Activated CD4-positive, alpha-beta T cell treated with anti-CD3 and anti-CD28 coated beads, Interleukin-2, amount 50 U/mL, for 24 hours (primary cell): Measurements from ENCODE around the gene NFASC.

ENCODE experiments used
- DNase-seq, 2 donors: peaks; one replicate each; pipeline ENCODE4 v3.0.0-alpha.2; 2020; ENCODE audit warnings: low read depth in 1 of 2, low spot score in 1 of 2

NFASC gene

DNA sequence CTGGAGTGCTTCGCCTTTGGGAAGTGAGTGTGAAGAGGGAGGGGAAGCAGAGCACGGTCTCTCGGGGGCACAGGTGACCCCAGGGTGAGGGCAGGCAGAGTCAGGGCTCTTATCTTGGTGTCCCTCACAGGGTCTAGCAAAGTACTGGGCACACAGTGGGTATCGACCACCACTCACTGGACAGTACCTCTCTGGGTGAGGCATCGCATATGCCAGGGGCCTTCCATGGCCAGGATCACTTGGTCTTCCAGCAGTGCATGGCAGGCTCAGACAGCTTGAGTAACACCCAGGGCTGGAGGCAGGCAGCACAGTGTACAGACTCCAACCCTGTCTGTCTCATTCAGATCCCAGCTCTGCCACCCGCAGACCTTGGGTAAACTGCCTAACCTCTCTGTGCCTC is 189.0 kb downstream of the NFASC start:
- no peak for DNase-seq

DNA sequence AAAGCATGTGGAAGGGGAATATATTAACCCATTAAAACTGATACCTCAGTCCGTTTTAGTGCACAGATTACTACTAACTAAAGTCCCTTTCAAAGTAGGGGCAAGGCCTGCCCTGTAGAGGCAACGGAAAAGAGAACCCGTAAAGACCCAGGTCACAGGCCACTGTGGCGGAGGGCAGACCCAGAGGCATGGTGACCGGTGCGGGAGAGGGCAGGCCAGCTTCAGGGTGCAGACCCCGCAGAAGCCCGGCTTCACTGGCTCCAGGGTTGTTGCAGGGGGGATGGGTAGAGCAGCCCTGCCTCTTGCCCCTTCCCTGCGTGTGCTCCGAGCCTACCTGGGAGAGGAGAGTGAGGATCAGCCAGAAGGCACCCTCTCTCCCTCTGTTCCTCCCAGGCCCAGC is 190.1 kb downstream of the NFASC start:
- DNase-seq, result no peak

DNA sequence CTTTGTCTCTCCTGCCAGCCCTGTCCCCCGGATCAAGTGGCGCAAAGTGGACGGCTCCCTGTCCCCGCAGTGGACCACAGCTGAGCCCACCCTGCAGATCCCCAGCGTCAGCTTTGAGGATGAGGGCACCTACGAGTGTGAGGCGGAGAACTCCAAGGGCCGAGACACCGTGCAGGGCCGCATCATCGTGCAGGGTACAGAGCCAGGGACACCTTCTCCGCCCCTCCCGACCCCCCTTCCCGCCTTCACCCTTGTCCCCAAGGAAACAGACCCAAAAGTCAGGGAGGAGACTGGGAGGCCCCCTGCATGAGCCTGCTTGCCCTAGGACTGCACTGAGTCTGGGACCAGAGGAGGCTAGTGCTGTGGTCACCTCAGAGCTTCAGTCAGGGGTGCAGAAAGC is 190.6 kb downstream of the NFASC start:
- no peak for DNase-seq

- DNase-seq, result peak; percentile 43 to 50
These were observed 191.0 kb downstream of the NFASC start for GRCh38 chr1:205061665-205062069.

- no peak for DNase-seq
These were observed 191.7 kb downstream of the NFASC start for GRCh38 chr1:205062319-205062718.

- DNase-seq, result no peak
These were observed 192.2 kb downstream of the NFASC start for GRCh38 chr1:205062895-205063294.

DNA sequence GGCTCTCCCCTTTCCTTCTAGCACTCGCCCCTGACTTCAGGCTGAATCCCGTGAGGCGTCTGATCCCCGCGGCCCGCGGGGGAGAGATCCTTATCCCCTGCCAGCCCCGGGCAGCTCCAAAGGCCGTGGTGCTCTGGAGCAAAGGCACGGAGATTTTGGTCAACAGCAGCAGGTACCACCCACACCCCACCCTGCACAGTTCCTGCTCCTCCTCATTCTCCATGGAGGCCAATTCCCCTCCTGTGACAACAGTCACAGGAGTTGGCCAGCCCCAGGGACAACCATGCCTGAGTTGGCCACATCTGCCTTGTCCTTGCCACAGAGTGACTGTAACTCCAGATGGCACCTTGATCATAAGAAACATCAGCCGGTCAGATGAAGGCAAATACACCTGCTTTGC is 193.6 kb downstream of the NFASC start:
- DNase-seq, result no peak

- DNase-seq, result no peak
These were observed 194.2 kb downstream of the NFASC start for GRCh38 chr1:205064741-205065316.

DNA sequence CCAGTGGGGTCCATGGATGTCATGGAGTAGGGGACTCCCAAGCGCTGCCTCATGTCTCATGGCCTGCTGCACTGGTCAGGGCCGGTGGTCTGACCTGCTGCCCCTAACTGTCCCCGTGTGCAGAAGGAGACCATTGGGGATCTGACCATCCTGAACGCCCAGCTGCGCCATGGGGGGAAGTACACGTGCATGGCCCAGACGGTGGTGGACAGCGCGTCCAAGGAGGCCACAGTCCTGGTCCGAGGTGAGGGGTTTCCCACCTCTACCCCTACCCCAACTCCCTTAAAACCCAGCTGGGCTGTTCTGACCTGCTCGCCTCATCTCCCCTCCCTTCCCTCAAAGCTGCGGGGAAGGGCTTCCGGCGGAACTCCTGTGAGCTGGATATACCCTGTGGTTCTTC is 195.0 kb downstream of the NFASC start:
- no peak for DNase-seq

DNA sequence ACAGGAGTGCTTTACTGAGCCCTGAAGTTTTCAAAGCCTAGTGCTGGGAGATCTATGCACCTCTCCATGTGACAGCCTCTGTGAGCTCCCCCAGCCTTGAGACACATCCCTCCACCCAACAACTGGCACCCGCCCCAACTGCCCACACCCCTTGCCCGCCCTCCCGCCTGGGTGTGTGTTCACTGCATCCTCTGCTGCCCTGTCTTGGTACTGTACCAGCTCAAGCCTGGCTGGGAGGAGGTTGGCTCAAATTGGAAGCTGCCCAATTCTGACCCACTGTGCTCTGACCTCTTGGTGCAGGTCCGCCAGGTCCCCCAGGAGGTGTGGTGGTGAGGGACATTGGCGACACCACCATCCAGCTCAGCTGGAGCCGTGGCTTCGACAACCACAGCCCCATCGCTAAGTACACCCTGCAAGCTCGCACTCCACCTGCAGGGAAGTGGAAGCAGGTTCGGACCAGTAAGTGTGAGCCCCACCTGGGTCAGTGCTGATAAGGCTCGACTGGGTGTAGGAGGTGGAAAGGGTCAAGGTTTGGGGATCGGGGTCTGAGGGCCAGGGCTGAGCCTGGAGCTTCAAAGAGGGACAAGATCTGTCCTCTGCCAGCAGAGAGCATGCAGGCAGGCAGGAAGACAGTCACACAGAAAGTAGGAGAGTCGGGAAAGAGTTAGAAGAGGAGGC is 195.6 kb downstream of the NFASC start:
- DNase-seq, result no peak

GRCh38 chr1:205067031-205067430 is 196.4 kb downstream of the NFASC start:
- DNase-seq, result no peak

DNA sequence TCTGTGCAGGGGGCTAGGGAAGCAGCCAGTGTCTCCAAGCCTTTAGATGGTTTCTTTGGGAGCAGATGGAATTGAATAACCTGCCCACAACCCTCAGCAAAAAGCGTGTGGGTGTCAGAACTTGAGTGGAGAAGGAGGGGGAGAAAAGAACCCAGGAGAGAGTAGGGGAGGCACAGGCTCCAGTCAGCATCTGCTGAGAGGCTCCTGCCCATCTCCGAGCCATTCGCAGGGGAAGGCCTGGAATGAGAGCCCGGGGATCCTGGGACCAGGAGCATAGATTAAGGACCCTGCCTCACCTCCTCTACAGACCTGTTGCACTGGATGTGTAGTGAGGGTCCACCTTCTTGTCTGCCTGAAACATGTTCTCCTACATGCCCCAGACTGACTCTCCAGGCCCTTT is 197.3 kb downstream of the NFASC start:
- no peak for DNase-seq

DNA sequence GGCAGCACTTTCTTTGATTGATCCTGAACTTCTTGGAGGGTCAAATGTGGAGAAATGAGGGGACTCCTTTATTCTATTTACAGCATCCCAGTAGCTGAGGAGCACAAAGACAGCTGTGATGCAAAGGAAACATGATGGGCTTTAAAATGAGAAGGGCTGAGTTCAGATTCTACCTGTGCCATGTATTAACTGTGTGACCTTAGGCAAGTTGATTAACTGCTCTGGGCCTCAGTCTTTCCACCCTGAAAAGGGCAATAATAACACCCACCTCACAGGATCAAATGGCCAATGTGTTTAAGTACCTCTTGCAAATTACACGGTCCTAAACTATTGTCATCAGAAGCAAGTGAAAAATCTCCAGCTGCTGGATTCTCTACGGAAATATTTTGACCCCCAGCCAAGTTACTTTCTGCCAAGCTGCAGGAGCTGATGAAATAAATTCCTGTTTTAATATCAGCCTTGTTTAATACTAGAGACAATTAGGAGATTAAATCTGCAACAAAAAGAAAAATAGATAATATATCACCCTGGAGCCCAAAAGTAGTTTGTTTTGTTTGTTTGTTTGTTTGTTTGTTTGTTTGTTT is 197.9 kb downstream of the NFASC start:
- DNase-seq, result no peak

- DNase-seq, result no peak
These were observed 198.9 kb downstream of the NFASC start for GRCh38 chr1:205069371-205070125.

- no peak for DNase-seq
These were observed 200.4 kb downstream of the NFASC start for GRCh38 chr1:205071028-205071409.

DNA sequence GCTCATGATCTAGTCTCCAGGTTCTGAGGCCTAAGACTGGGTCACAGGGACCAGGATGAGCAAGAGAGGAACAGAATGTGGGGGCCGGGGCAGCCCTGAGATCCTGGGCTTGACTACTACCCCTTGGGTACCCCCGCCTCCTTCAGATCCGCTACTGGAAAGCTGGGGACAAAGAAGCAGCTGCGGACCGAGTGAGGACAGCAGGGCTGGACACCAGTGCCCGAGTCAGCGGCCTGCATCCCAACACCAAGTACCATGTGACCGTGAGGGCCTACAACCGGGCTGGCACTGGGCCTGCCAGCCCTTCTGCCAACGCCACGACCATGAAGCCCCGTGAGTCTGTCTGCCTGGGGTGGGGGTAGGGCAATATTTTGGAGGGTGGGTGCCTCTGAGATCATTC is 201.1 kb downstream of the NFASC start:
- no peak for DNase-seq

- no peak for DNase-seq
These were observed 201.6 kb downstream of the NFASC start for GRCh38 chr1:205072286-205072685.
